Measurements from ENCODE around the gene SPNS3.

- TF ChIP-seq ZNF622 (IDR thresholded peaks at IDR 0.05), result no peak
- TF ChIP-seq POLR2AphosphoS5 (IDR thresholded peaks at IDR 0.05; ENCODE audit: low read length), result no peak
- TF ChIP-seq CTCF (IDR thresholded peaks at IDR 0.05 in 2 of 3, conservative IDR thresholded peaks at IDR 0.05 in 1 of 3; ENCODE audit: control insufficient read depth in 2 of 3, extremely low read depth in 1 of 3, insufficient read depth in 1 of 3, low read depth in 3 of 3, low read length in 3 of 3), result no peak
- TF ChIP-seq YY1 (IDR thresholded peaks at IDR 0.05; ENCODE audit: low read depth, low read length), result no peak
- TF ChIP-seq POLR2A (IDR thresholded peaks at IDR 0.05; ENCODE audit: low read depth, low read length), result no peak
- TF ChIP-seq EZH2 (IDR thresholded peaks at IDR 0.05; ENCODE audit: borderline replicate concordance, control insufficient read depth, low read depth, low read length), result no peak
- TF ChIP-seq MAX (IDR thresholded peaks at IDR 0.05; ENCODE audit: low read depth, low read length), result no peak
These were observed 77.6 kb downstream of the SPNS3 start for GRCh38 chr17:4511199-4511932.
